H1 (cell line): ENCODE results near the gene ADAMTS1. TPM values are rescaled to one million over a fixed set of nuclear protein-coding genes. Genes with fewer than 3 reads are reported as not detected.

Source experiments
- CHD2 ChIP-seq: IDR thresholded peaks from 2 replicates; pipeline ENCODE4 v1.6.1; 2012; ENCODE audit warnings: low read length, improper control_type of control experiment
- EGR1 ChIP-seq: IDR thresholded peaks from 2 replicates; pipeline ENCODE4 v1.6.1; 2011; ENCODE audit warnings: low read depth, low read length, borderline replicate concordance
- JUND ChIP-seq: IDR thresholded peaks from 2 replicates; pipeline ENCODE4 v1.6.1; 2011; ENCODE audit warnings: mild to moderate bottlenecking, improper control_type of control experiment, low read length
- RXRA ChIP-seq: IDR thresholded peaks from 2 replicates; pipeline ENCODE4 v1.6.1; 2011; ENCODE audit warnings: low read depth, mild to moderate bottlenecking, low read length, moderate library complexity; ENCODE audit not compliant: insufficient read depth
- SP4 ChIP-seq: IDR thresholded peaks from 2 replicates; pipeline ENCODE4 v1.6.1; 2012; ENCODE audit warnings: low read length, inconsistent platforms
- polyA plus RNA-seq, 7 experiments: library from polyadenylated mRNA; depleted of rRNA in 3 of 7; stranded (reverse) in 5 of 7; unstranded in 2 of 7; fragments of >200 nt in 5 of 7; fragments of 200-250 nt in 2 of 7; gene quantifications; 1 replicate in 5 of 7; 2 replicates in 1 of 7; 4 replicates in 1 of 7; pipeline versions ENCODE4 v1.2.1 to v1.2.3, GENCODE V29; 2011 to 2013; ENCODE audit warnings: missing spikeins in 2 of 7, mixed read lengths in 2 of 7
- total RNA-seq: library from RNA; stranded (reverse); fragmentation: NEBNext Ultra II Directional; extraction: Animal tissue kit (Norgen Biotek cat#: 25700); gene quantifications from 2 replicates; pipeline ENCODE4 v1.2.1, GENCODE V29; 2021
- TF ChIP-seq, protein P1 (sequence below): fragments of 300-600 bp; sonication (generic); IDR thresholded peaks from 2 replicates; pipeline ENCODE4 v1.7.1; 2012; ENCODE audit warnings: low read length, moderate library complexity, mild to moderate bottlenecking, inconsistent platforms; ENCODE audit not compliant: insufficient replicate concordance

The ADAMTS1 gene
- total and polyA plus RNA-seq, 2 of the 8 experiments (the other 6 are each of a cell fraction or from before 2014, with no cell fraction given), result 10.7 to 22.4 TPM

DNA sequence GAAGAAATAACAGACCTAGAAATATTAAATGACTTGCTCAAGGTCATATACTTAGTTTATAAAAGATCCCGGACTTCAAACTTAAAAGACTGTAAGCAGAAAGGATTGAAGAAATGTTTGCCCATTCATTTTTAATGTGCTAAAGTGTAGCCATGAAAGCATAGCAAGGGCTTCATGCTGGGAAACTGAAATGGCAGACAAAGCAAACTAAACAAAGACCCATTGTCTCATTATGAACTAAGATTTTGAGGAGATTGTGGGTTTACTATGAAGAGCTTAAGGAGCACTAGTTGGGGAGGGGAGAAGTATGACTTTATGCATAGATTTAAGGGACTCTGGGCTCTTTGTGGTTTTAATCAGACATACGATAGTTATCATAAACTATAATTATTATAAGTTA is 26.3 kb downstream of the ADAMTS1 start (continued):
- TF ChIP-seq, protein P1, sequence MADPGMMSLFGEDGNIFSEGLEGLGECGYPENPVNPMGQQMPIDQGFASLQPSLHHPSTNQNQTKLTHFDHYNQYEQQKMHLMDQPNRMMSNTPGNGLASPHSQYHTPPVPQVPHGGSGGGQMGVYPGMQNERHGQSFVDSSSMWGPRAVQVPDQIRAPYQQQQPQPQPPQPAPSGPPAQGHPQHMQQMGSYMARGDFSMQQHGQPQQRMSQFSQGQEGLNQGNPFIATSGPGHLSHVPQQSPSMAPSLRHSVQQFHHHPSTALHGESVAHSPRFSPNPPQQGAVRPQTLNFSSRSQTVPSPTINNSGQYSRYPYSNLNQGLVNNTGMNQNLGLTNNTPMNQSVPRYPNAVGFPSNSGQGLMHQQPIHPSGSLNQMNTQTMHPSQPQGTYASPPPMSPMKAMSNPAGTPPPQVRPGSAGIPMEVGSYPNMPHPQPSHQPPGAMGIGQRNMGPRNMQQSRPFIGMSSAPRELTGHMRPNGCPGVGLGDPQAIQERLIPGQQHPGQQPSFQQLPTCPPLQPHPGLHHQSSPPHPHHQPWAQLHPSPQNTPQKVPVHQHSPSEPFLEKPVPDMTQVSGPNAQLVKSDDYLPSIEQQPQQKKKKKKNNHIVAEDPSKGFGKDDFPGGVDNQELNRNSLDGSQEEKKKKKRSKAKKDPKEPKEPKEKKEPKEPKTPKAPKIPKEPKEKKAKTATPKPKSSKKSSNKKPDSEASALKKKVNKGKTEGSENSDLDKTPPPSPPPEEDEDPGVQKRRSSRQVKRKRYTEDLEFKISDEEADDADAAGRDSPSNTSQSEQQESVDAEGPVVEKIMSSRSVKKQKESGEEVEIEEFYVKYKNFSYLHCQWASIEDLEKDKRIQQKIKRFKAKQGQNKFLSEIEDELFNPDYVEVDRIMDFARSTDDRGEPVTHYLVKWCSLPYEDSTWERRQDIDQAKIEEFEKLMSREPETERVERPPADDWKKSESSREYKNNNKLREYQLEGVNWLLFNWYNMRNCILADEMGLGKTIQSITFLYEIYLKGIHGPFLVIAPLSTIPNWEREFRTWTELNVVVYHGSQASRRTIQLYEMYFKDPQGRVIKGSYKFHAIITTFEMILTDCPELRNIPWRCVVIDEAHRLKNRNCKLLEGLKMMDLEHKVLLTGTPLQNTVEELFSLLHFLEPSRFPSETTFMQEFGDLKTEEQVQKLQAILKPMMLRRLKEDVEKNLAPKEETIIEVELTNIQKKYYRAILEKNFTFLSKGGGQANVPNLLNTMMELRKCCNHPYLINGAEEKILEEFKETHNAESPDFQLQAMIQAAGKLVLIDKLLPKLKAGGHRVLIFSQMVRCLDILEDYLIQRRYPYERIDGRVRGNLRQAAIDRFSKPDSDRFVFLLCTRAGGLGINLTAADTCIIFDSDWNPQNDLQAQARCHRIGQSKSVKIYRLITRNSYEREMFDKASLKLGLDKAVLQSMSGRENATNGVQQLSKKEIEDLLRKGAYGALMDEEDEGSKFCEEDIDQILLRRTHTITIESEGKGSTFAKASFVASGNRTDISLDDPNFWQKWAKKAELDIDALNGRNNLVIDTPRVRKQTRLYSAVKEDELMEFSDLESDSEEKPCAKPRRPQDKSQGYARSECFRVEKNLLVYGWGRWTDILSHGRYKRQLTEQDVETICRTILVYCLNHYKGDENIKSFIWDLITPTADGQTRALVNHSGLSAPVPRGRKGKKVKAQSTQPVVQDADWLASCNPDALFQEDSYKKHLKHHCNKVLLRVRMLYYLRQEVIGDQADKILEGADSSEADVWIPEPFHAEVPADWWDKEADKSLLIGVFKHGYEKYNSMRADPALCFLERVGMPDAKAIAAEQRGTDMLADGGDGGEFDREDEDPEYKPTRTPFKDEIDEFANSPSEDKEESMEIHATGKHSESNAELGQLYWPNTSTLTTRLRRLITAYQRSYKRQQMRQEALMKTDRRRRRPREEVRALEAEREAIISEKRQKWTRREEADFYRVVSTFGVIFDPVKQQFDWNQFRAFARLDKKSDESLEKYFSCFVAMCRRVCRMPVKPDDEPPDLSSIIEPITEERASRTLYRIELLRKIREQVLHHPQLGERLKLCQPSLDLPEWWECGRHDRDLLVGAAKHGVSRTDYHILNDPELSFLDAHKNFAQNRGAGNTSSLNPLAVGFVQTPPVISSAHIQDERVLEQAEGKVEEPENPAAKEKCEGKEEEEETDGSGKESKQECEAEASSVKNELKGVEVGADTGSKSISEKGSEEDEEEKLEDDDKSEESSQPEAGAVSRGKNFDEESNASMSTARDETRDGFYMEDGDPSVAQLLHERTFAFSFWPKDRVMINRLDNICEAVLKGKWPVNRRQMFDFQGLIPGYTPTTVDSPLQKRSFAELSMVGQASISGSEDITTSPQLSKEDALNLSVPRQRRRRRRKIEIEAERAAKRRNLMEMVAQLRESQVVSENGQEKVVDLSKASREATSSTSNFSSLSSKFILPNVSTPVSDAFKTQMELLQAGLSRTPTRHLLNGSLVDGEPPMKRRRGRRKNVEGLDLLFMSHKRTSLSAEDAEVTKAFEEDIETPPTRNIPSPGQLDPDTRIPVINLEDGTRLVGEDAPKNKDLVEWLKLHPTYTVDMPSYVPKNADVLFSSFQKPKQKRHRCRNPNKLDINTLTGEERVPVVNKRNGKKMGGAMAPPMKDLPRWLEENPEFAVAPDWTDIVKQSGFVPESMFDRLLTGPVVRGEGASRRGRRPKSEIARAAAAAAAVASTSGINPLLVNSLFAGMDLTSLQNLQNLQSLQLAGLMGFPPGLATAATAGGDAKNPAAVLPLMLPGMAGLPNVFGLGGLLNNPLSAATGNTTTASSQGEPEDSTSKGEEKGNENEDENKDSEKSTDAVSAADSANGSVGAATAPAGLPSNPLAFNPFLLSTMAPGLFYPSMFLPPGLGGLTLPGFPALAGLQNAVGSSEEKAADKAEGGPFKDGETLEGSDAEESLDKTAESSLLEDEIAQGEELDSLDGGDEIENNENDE, result no peak
- TF ChIP-seq EGR1, result no peak
- TF ChIP-seq JUND, result no peak
- TF ChIP-seq CHD2, result no peak
- no peak for TF ChIP-seq RXRA
- TF ChIP-seq SP4, result no peak
